Liver (tissue), 3 donors: ENCODE measurements around the gene ZNF143.

Source experiments
- GABPA ChIP-seq, 2 donors: IDR thresholded peaks in 1 of 2; conservative IDR thresholded peaks in 1 of 2; 2 replicates each; pipeline ENCODE4 v1.6.1; 2016; ENCODE audit warnings: antibody characterized with exemption in 2 of 2, mild to moderate bottlenecking in 1 of 2, moderate library complexity in 1 of 2
- RAD21 ChIP-seq, 2 donors: IDR thresholded peaks; 2 replicates each; pipeline ENCODE4 v1.6.1; 2016; ENCODE audit warnings: antibody characterized with exemption in 2 of 2, mild to moderate bottlenecking in 2 of 2
- TAF1 ChIP-seq: conservative IDR thresholded peaks from 2 replicates; pipeline ENCODE4 v1.6.1; 2016; ENCODE audit warnings: antibody characterized with exemption, mild to moderate bottlenecking
- TF ChIP-seq, protein P1 (sequence below): IDR thresholded peaks from 2 replicates; pipeline ENCODE4 v1.6.1; 2016; ENCODE audit warnings: antibody characterized with exemption, mild to moderate bottlenecking
- TF ChIP-seq, protein P2 (sequence below): fragments of 150-350 bp; IDR thresholded peaks from 2 replicates; pipeline ENCODE4 v1.5.1; 2017; ENCODE audit warnings: improper control_type of control experiment, low read depth, low read length; ENCODE audit not compliant: missing input control
- TF ChIP-seq, protein P3 (sequence below): IDR thresholded peaks from 2 replicates; pipeline ENCODE4 v1.6.1; 2016; ENCODE audit warnings: antibody characterized with exemption
- donor health status: healthy.
- donor health status: healthy.

DNA sequence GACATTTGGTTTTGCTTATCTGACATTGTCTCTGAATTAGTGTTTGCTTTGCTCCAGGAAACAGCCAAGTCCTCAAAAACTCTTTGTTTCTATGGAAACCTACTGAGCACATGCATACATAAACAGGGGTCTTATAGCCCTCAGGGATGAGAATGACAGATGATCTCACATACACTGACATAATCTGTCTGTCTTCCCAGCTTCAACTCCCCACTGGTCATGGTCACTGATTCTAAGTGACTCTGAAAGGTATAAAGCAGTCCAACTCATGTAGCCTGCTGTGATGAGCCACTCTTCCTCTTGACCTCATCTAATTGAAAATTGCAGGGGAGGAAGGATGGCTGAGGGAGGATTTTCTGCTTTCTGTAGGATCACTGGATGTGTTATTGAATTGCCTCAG lies 12.6 kb downstream of the ZNF143 start:
- TF ChIP-seq, protein P1, sequence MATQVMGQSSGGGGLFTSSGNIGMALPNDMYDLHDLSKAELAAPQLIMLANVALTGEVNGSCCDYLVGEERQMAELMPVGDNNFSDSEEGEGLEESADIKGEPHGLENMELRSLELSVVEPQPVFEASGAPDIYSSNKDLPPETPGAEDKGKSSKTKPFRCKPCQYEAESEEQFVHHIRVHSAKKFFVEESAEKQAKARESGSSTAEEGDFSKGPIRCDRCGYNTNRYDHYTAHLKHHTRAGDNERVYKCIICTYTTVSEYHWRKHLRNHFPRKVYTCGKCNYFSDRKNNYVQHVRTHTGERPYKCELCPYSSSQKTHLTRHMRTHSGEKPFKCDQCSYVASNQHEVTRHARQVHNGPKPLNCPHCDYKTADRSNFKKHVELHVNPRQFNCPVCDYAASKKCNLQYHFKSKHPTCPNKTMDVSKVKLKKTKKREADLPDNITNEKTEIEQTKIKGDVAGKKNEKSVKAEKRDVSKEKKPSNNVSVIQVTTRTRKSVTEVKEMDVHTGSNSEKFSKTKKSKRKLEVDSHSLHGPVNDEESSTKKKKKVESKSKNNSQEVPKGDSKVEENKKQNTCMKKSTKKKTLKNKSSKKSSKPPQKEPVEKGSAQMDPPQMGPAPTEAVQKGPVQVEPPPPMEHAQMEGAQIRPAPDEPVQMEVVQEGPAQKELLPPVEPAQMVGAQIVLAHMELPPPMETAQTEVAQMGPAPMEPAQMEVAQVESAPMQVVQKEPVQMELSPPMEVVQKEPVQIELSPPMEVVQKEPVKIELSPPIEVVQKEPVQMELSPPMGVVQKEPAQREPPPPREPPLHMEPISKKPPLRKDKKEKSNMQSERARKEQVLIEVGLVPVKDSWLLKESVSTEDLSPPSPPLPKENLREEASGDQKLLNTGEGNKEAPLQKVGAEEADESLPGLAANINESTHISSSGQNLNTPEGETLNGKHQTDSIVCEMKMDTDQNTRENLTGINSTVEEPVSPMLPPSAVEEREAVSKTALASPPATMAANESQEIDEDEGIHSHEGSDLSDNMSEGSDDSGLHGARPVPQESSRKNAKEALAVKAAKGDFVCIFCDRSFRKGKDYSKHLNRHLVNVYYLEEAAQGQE: no peak
- TF ChIP-seq RAD21 (IDR thresholded peaks at IDR 0.05) (no peak), GABPA (IDR thresholded peaks at IDR 0.05 in 1 of 2, conservative IDR thresholded peaks at IDR 0.05 in 1 of 2) (no peak), TAF1 (no peak)
- TF ChIP-seq, protein P2, sequence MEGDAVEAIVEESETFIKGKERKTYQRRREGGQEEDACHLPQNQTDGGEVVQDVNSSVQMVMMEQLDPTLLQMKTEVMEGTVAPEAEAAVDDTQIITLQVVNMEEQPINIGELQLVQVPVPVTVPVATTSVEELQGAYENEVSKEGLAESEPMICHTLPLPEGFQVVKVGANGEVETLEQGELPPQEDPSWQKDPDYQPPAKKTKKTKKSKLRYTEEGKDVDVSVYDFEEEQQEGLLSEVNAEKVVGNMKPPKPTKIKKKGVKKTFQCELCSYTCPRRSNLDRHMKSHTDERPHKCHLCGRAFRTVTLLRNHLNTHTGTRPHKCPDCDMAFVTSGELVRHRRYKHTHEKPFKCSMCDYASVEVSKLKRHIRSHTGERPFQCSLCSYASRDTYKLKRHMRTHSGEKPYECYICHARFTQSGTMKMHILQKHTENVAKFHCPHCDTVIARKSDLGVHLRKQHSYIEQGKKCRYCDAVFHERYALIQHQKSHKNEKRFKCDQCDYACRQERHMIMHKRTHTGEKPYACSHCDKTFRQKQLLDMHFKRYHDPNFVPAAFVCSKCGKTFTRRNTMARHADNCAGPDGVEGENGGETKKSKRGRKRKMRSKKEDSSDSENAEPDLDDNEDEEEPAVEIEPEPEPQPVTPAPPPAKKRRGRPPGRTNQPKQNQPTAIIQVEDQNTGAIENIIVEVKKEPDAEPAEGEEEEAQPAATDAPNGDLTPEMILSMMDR: no peak
- TF ChIP-seq, protein P3, sequence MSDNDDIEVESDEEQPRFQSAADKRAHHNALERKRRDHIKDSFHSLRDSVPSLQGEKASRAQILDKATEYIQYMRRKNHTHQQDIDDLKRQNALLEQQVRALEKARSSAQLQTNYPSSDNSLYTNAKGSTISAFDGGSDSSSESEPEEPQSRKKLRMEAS: no peak
